ENCODE results near the gene ANTXRL. TPM values are rescaled to one million over a fixed set of nuclear protein-coding genes. Genes with fewer than 3 reads are reported as not detected.
"Not testable (repeated sequence)": the region's sequence is repeated elsewhere in the genome, so short reads cannot be mapped to it uniquely, and the experiment has no call there.

The ANTXRL gene
- polyA plus RNA-seq, 3 donors = not detected

- DNase-seq (ENCODE audit: extremely low read depth in 1 of 11, low read depth in 9 of 11, low spot score in 4 of 11) = not testable (repeated sequence)
These were observed 90.2 kb downstream of the ANTXRL start for GRCh38 chr10:46377022-46377421.

GRCh38 chr10:46377651-46378050, 90.9 kb downstream of the ANTXRL start:
- not testable (repeated sequence) for DNase-seq (ENCODE audit: extremely low read depth in 1 of 11, low read depth in 9 of 11, low spot score in 4 of 11)

- not testable (repeated sequence) for DNase-seq (ENCODE audit: extremely low read depth in 1 of 11, low read depth in 9 of 11, low spot score in 4 of 11)
These were observed 91.3 kb downstream of the ANTXRL start for GRCh38 chr10:46378108-46378507.

- not testable (repeated sequence) for DNase-seq (ENCODE audit: extremely low read depth in 1 of 11, low read depth in 9 of 11, low spot score in 4 of 11)
These were observed 92.5 kb downstream of the ANTXRL start for GRCh38 chr10:46379233-46379848.

Other genes starting within 250 kb of the ANTXRL start
- not detected for gene MSMB, start 240.7 kb upstream of the ANTXRL start, polyA plus RNA-seq (ENCODE audit: insufficient read length in 3 of 3)
- gene ANXA8L1, start 88.8 kb downstream of the ANTXRL start, polyA plus RNA-seq (ENCODE audit: insufficient read length in 3 of 3) = under 1 TPM; 0.09 to 0.14 (median 0.09) TPM
- not detected for gene NPY4R, start 179.0 kb downstream of the ANTXRL start, polyA plus RNA-seq (ENCODE audit: insufficient read length in 3 of 3)